Skeletal muscle tissue (tissue), 4 donors: ENCODE results near the gene SLC26A11. TPM values are rescaled to one million over a fixed set of nuclear protein-coding genes. Genes with fewer than 3 reads are reported as not detected.

ENCODE experiments used
- H3K27ac ChIP-seq: one replicate; pipeline ENCODE4 v1.7.0; 2013; ENCODE audit warnings: mild to moderate bottlenecking, low read depth, low read length, inconsistent platforms
- H3K27me3 ChIP-seq, 3 donors: one replicate each; pipeline ENCODE4 v1.7.0; 2013; ENCODE audit warnings: low read length in 3 of 3; ENCODE audit not compliant: control insufficient read depth in 3 of 3, insufficient read depth in 3 of 3
- H3K36me3 ChIP-seq, 3 donors: one replicate each; pipeline ENCODE4 v1.7.0; 2013; ENCODE audit warnings: low read length in 3 of 3; ENCODE audit not compliant: control insufficient read depth in 3 of 3, insufficient read depth in 3 of 3
- H3K4me1 ChIP-seq, 3 donors: one replicate each; pipeline ENCODE4 v1.7.0; 2013; ENCODE audit warnings: low read length in 3 of 3, mild to moderate bottlenecking in 3 of 3; ENCODE audit not compliant: control insufficient read depth in 3 of 3, insufficient read depth in 3 of 3
- H3K4me3 ChIP-seq, 3 donors: one replicate each; pipeline ENCODE4 v1.7.0; 2013; ENCODE audit warnings: low read length in 3 of 3
- H3K9ac ChIP-seq, 3 donors: one replicate each; pipeline ENCODE4 v1.7.0; 2013; ENCODE audit warnings: low read length in 3 of 3, mild to moderate bottlenecking in 3 of 3, moderate library complexity in 2 of 3, low read depth in 1 of 3
- H3K9me3 ChIP-seq, 3 donors: one replicate each; pipeline ENCODE4 v1.7.0; 2013; ENCODE audit warnings: low read length in 3 of 3; ENCODE audit not compliant: control insufficient read depth in 3 of 3
- total RNA-seq: library from RNA; depleted of rRNA; stranded (reverse); fragments of >200 nt; gene quantifications from one replicate; pipeline ENCODE4 v1.2.3, GENCODE V29; 2014
- donor health status: Osteomylitis.

The SLC26A11 gene
- total RNA-seq, 1 donor from 2014 or later, result 7.3 TPM

GRCh38 chr17:80214012-80214877, 6.0 kb upstream of the SLC26A11 start:
- H3K4me3 ChIP-seq, result no peak overlapping the region
- H3K9me3 ChIP-seq, result no peaks in the 10 kb centered on the region
- H3K27ac ChIP-seq, result no peak overlapping the region
- peaks cover 47 to 59% (median 51%) of the 10 kb centered on the region in 3 donors for H3K36me3 ChIP-seq
- no peak overlapping the region for H3K9ac ChIP-seq
- H3K4me1 ChIP-seq, result peaks cover 1 to 7% (median 2%) of the 10 kb centered on the region in 3 donors
- H3K27me3 ChIP-seq, result no peaks in the 10 kb centered on the region

DNA sequence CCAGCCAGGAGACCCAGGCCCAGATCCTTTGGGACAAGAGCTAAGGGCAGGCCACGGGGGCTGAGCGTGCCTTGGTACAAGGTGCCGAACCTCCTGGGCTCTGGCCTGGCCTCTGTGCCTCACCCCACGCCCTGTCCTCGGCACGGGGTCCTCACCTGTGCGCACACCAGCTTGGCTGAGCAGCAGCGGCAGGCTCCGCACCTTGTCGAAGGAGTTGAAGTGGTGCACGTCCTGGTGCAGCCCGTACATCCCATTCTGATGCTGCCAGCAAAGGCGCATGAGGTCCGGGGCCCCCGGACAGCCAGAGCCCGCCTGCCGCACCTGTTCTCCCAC, 5.4 kb upstream of the SLC26A11 start:
- Histone ChIP-seq H3K27me3 (no peaks in the 10 kb centered on the region), H3K4me3 (no peak overlapping the region), H3K9ac (no peak overlapping the region), H3K36me3 (peaks cover 43 to 55% (median 45%) of the 10 kb centered on the region in 3 donors), H3K4me1 (peaks cover 7 to 13% (median 8%) of the 10 kb centered on the region in 3 donors), H3K9me3 (no peaks in the 10 kb centered on the region), H3K27ac (no peak overlapping the region)

- Histone ChIP-seq H3K9me3 (no peaks in the 10 kb centered on the region), H3K36me3 (peaks cover 25 to 37% (median 26%) of the 10 kb centered on the region in 3 donors), H3K4me1 (peaks cover 13 to 21% (median 17%) of the 10 kb centered on the region in 3 donors)
Measured at GRCh38 chr17:80216473-80217456, 3.5 kb upstream of the SLC26A11 start.

DNA sequence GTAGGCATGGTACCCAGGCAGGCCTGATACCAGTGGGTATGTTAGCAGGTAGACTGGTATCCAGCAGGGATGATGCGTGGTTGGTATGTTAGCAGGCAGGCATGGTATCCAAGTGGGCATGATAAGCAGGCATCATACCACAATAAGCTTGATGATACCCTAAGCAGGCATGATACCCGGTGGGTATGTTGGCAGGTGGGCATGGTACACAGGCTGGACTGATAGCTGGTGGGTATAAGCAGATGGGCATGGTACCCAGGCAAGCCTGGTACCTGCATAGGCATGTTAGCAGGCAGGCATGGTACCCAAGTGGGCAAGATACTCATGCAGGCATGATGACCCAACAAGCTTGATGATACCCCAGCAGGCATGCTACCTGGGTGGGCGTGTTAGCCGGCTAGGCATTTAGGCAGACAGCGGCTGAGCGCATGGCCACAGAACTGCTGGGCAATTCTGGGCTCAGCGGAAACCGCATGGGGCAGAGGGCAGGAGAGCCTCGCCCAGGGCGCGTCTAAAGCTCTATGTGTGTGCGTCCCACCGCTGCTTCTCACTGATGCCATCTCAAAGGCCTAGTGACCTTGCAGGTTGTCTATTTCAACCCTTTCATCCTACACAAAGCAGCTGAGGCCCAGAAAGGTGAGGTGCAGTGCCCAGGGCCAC, 2.4 kb upstream of the SLC26A11 start:
- H3K9me3 ChIP-seq, result no peaks in the 10 kb centered on the region
- H3K27ac ChIP-seq, result no peak overlapping the region
- H3K36me3 ChIP-seq, result peaks cover 20 to 30% (median 21%) of the 10 kb centered on the region in 3 donors
- no peaks in the 10 kb centered on the region for H3K27me3 ChIP-seq
- H3K9ac ChIP-seq, result no peak overlapping the region
- no peak overlapping the region for H3K4me3 ChIP-seq
- H3K4me1 ChIP-seq, result peaks cover 13 to 21% (median 17%) of the 10 kb centered on the region in 3 donors

More at GRCh38 chr17:80216473-80217456, 3.5 kb upstream of the SLC26A11 start:
- no peak overlapping the region for H3K9ac ChIP-seq
- H3K27ac ChIP-seq, result no peak overlapping the region
- H3K4me3 ChIP-seq, result no peak overlapping the region
- H3K27me3 ChIP-seq, result no peaks in the 10 kb centered on the region

GRCh38 chr17:80218391-80218790, 1.8 kb upstream of the SLC26A11 start:
- H3K4me3 ChIP-seq, result no peak overlapping the region
- no peaks in the 10 kb centered on the region for H3K9me3 ChIP-seq
- H3K9ac ChIP-seq, result no peak overlapping the region
- H3K4me1 ChIP-seq, result peaks cover 13 to 27% (median 22%) of the 10 kb centered on the region in 3 donors
- no peak overlapping the region for H3K27ac ChIP-seq
- H3K27me3 ChIP-seq, result no peaks in the 10 kb centered on the region
- H3K36me3 ChIP-seq, result peaks cover 20 to 30% (median 21%) of the 10 kb centered on the region in 3 donors

- H3K27me3 ChIP-seq, result no peaks in the 10 kb centered on the region
- no peaks in the 10 kb centered on the region for H3K9me3 ChIP-seq
- H3K4me1 ChIP-seq, result peaks cover 18 to 34% (median 30%) of the 10 kb centered on the region in 3 donors
- H3K27ac ChIP-seq, result peak overlapping the region; percentile 81
- H3K36me3 ChIP-seq, result peaks cover 19 to 27% (median 20%) of the 10 kb centered on the region in 3 donors
- H3K4me3 ChIP-seq, result peak overlapping the region; percentile 83 to 88 (median 83)
- peak overlapping the region; percentile 84 to 93 (median 85) for H3K9ac ChIP-seq
Measured at GRCh38 chr17:80219013-80219762, 1.0 kb upstream of the SLC26A11 start.

GRCh38 chr17:80219763-80220053, 519 bp upstream of the SLC26A11 start:
- peak overlapping the region; percentile 83 to 88 (median 83) for H3K4me3 ChIP-seq
- H3K9ac ChIP-seq, result peak overlapping the region; percentile 84 to 93 (median 85)
- H3K36me3 ChIP-seq, result peaks cover 14 to 22% (median 20%) of the 10 kb centered on the region in 3 donors
- no peaks in the 10 kb centered on the region for H3K9me3 ChIP-seq
- peaks cover 18 to 38% (median 32%) of the 10 kb centered on the region in 3 donors for H3K4me1 ChIP-seq
- no peaks in the 10 kb centered on the region for H3K27me3 ChIP-seq
- H3K27ac ChIP-seq, result peak overlapping the region; percentile 81

DNA sequence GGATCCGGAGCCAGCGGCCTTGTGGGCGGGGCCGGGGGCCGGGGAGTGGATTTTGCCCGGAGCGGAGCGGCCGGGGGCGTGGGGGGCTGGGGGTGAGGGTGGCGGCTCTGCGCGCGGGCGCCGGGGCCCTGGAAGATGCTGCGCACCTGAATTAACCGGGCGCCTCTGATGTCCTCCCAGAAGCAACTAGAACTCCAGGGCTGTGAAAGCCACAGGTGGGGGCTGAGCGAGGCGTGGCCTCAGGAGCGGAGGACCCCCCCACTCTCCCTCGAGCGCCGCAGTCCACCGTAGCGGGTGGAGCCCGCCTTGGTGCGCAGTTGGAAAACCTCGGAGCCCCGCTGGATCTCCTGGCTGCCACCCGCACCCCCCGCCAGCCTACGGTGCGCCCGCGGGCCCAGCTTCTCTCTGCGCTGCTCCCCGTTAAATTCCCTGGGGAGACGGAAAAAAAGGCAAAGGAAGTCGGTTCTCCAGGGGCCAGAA, 549 bp downstream of the SLC26A11 start:
- Histone ChIP-seq H3K36me3 (peaks cover 11 to 20% (median 18%) of the 10 kb centered on the region in 3 donors), H3K9me3 (no peaks in the 10 kb centered on the region), H3K4me3 (peak overlapping the region; percentile 56 to 88 (median 83)), H3K27ac (peak overlapping the region; percentile 81), H3K27me3 (no peaks in the 10 kb centered on the region), H3K9ac (peak overlapping the region in 2 of 3 donors; percentile 84 to 93), H3K4me1 (peaks cover 18 to 38% (median 32%) of the 10 kb centered on the region in 3 donors)
